ENCODE data around the gene SENP2. TPM values are rescaled to one million over a fixed set of nuclear protein-coding genes. Genes with fewer than 3 reads are reported as not detected.

Gene SENP2
- total and polyA plus RNA-seq, 10 of the 15 experiments (the other 5 are each of a cell fraction or from before 2014, with no cell fraction given): 9.0 to 42.7 (median 25.1) TPM

DNA sequence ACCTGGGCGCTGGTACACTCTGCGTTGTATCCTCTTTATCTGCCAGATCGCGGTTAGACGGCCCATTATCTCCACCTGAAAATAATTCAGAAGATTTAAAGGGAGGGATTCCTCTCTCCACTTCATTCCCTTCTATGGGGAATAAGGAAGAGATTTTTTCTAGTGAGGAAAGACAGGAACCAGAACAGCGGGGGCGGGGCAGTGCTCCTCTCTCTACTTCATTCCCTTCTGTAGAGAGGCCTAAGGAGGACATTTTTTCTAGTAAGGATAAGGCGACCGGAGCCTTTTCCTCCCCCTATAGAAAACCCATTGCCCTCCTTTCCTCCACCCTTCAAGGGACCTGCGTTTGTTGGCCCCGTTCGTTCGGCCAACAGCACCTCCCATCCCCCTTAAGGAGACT is 25.4 kb upstream of the SENP2 start:
- no peaks in the 10 kb centered on the region for H3K36me3 ChIP-seq (ENCODE audit: control insufficient read depth in 2 of 2, insufficient read depth in 2 of 2, low read length in 1 of 2)
- ChIA-PET POLR2A (no interaction called here), CTCF (interaction anchor here (1.2 to 4.8 kb wide), 7 partner anchors 13 to 207 kb away, joined by 4 to 56 read pairs (median 20); partner anchors contain the start of gene MAP3K13), SMC1A (ENCODE audit: uncharacterized antibody, unreplicated experiment) (interaction anchor here (3.7 kb wide), 1 partner anchor 14 kb away, joined by 23 read pairs; no protein-coding TSS in a partner anchor), RAD21 (ENCODE audit: unreplicated experiment) (interaction anchor here (1.0 to 2.9 kb wide), 2 partner anchors 15 to 204 kb away, joined by 4 to 13 read pairs; no protein-coding TSS in a partner anchor)
- no peak for TF ChIP-seq RELA (IDR thresholded peaks at IDR 0.05; ENCODE audit: borderline replicate concordance, partially characterized antibody)
- no peak for TF ChIP-seq IRF5 (IDR thresholded peaks at IDR 0.05; ENCODE audit: borderline replicate concordance)
- TF ChIP-seq PAX5 (IDR thresholded peaks at IDR 0.05; ENCODE audit: borderline replicate concordance, low read depth, low read length): no peak
- TF ChIP-seq, protein P1, sequence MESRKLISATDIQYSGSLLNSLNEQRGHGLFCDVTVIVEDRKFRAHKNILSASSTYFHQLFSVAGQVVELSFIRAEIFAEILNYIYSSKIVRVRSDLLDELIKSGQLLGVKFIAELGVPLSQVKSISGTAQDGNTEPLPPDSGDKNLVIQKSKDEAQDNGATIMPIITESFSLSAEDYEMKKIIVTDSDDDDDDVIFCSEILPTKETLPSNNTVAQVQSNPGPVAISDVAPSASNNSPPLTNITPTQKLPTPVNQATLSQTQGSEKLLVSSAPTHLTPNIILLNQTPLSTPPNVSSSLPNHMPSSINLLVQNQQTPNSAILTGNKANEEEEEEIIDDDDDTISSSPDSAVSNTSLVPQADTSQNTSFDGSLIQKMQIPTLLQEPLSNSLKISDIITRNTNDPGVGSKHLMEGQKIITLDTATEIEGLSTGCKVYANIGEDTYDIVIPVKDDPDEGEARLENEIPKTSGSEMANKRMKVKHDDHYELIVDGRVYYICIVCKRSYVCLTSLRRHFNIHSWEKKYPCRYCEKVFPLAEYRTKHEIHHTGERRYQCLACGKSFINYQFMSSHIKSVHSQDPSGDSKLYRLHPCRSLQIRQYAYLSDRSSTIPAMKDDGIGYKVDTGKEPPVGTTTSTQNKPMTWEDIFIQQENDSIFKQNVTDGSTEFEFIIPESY (IDR thresholded peaks at IDR 0.05): no peak
- TF ChIP-seq TBL1XR1 (IDR thresholded peaks at IDR 0.05; ENCODE audit: low read depth, low read length): no peak
- no peak for TF ChIP-seq BCL11A (IDR thresholded peaks at IDR 0.05; ENCODE audit: low read depth, low read length)
- no peaks in the 10 kb centered on the region for H4K20me1 ChIP-seq (ENCODE audit: control insufficient read depth, insufficient read depth)
- in situ Hi-C loops (cut with MboI) (no loop called here), intact Hi-C loops (cut with micrococcal nuclease; ENCODE audit: unreplicated experiment) (no loop called here)
- H3K4me1 ChIP-seq (ENCODE audit: control insufficient read depth, insufficient read depth, low read length): peaks cover 18% of the 10 kb centered on the region
- H2AFZ ChIP-seq (ENCODE audit: control insufficient read depth, low read depth, low read length): no peak overlapping the region
- H3K4me3 ChIP-seq: no peak overlapping the region
- ATAC-seq (no peak), DNase-seq (ENCODE audit: low read depth, low spot score) (no peak), FAIRE-seq (no peak)
- no peak overlapping the region for H3K9ac ChIP-seq (ENCODE audit: control insufficient read depth, insufficient read depth, low read length)
- no peak overlapping the region for H3K27ac ChIP-seq (ENCODE audit: control insufficient read depth, insufficient read depth)
- no TSS peak for BruUV-seq (replicated peaks)
- H3K27me3 ChIP-seq (replicated peaks in 1 of 2; ENCODE audit: control insufficient read depth in 2 of 2, insufficient read depth in 2 of 2, low read length in 1 of 2): no peaks in the 10 kb centered on the region
- H3K79me2 ChIP-seq (ENCODE audit: control insufficient read depth, insufficient read depth, low read length): no peaks in the 10 kb centered on the region
- no peak overlapping the region for H3K4me2 ChIP-seq (ENCODE audit: control insufficient read depth, insufficient read depth)
- no peaks in the 10 kb centered on the region for H3K9me3 ChIP-seq (replicated peaks; ENCODE audit: control insufficient read depth, insufficient read depth, low read length)
- WGBS (ENCODE audit: insufficient coverage, insufficient replicate concordance, low lambda C conversion rate, missing lambda C conversion rate): 95% methylated on average over 13 of the region's 13 CpGs

Data from GM12878 (cell line).